ENCODE data around the gene NTSR2.

GRCh38 chr2:11644293-11644692 lies 25.7 kb downstream of the NTSR2 start:
- TF ChIP-seq POLR2A (IDR thresholded peaks at IDR 0.05; ENCODE audit: low read depth, low read length) = no peak
- no peak for TF ChIP-seq TAF1 (IDR thresholded peaks at IDR 0.05; ENCODE audit: borderline replicate concordance, low read depth, low read length)
- TF ChIP-seq POLR2AphosphoS5 (IDR thresholded peaks at IDR 0.05; ENCODE audit: low read depth, low read length) = no peak
